Type B pancreatic cell (in vitro differentiated cells): Measurements from ENCODE around the gene DCDC1. TPM values are rescaled to one million over a fixed set of nuclear protein-coding genes. Genes with fewer than 3 reads are reported as not detected.

Source experiments
- DNase-seq: peaks from one replicate; pipeline ENCODE4 v3.0.0; 2021; ENCODE audit warnings: mixed read lengths; ENCODE audit not compliant: unreplicated experiment; ENCODE audit errors: extremely low spot score
- H3K27ac Mint-ChIP-seq: 2 replicates; pipeline ENCODE4 v1.8.0; 2021; ENCODE audit warnings: mild to moderate bottlenecking, mixed read lengths
- H3K27me3 Mint-ChIP-seq: 2 replicates; pipeline ENCODE4 v1.8.0; 2021; ENCODE audit warnings: mixed read lengths
- H3K36me3 Mint-ChIP-seq: 2 replicates; pipeline ENCODE4 v1.8.0; 2021; ENCODE audit warnings: mixed read lengths
- H3K4me1 Mint-ChIP-seq: one replicate; pipeline ENCODE4 v1.8.0; 2021; ENCODE audit warnings: mixed read lengths; ENCODE audit not compliant: unreplicated experiment
- H3K4me3 Mint-ChIP-seq: 2 replicates; pipeline ENCODE4 v1.8.0; 2021; ENCODE audit warnings: mild to moderate bottlenecking, mixed read lengths
- H3K9me3 Mint-ChIP-seq: 2 replicates; pipeline ENCODE4 v1.8.0; 2021; ENCODE audit warnings: mixed read lengths
- total RNA-seq: library from RNA; stranded (reverse); gene quantifications from 2 replicates; pipeline ENCODE4 v1.2.1, GENCODE V29; 2021; ENCODE audit warnings: low replicate concordance
- TF ChIP-seq, protein P1 (sequence below): fragments of 200-600 bp; sonication (generic); conservative IDR thresholded peaks from 2 replicates; pipeline ENCODE4 v1.5.0; 2021; ENCODE audit warnings: antibody characterized with exemption, mild to moderate bottlenecking

The DCDC1 gene
- total RNA-seq, 1 donor from 2014 or later, result 4.8 TPM

DNA sequence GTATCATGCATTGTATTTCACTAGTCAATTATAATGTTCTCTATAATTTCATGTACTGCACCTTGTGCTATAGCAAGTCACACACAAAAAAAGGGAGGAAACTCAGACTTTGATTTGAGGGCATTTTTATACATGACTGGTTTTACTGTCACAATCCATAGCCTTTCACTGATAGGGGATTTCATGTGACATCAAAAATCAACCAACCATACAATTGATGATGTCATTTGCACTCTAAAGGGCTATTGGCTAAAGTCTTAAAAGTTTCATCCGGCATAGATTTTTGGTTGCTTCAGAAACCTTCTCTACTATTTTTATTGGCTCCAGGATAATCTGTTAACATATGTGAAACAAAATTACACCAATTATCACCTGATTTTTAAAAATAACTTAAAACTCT, 237.8 kb downstream of the DCDC1 start:
- no peak for DNase-seq
- no peaks in the 10 kb centered on the region for H3K9me3 Mint-ChIP-seq
- H3K27ac Mint-ChIP-seq, result no peak overlapping the region
- TF ChIP-seq, protein P1, sequence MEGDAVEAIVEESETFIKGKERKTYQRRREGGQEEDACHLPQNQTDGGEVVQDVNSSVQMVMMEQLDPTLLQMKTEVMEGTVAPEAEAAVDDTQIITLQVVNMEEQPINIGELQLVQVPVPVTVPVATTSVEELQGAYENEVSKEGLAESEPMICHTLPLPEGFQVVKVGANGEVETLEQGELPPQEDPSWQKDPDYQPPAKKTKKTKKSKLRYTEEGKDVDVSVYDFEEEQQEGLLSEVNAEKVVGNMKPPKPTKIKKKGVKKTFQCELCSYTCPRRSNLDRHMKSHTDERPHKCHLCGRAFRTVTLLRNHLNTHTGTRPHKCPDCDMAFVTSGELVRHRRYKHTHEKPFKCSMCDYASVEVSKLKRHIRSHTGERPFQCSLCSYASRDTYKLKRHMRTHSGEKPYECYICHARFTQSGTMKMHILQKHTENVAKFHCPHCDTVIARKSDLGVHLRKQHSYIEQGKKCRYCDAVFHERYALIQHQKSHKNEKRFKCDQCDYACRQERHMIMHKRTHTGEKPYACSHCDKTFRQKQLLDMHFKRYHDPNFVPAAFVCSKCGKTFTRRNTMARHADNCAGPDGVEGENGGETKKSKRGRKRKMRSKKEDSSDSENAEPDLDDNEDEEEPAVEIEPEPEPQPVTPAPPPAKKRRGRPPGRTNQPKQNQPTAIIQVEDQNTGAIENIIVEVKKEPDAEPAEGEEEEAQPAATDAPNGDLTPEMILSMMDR, result no peak
- H3K4me1 Mint-ChIP-seq, result no peaks in the 10 kb centered on the region
- no peaks in the 10 kb centered on the region for H3K27me3 Mint-ChIP-seq
- H3K4me3 Mint-ChIP-seq, result no peak overlapping the region
- no peaks in the 10 kb centered on the region for H3K36me3 Mint-ChIP-seq

- TF ChIP-seq, protein P1, result no peak
- Mint-ChIP-seq H3K4me3 (no peak overlapping the region), H3K36me3 (no peaks in the 10 kb centered on the region), H3K4me1 (no peaks in the 10 kb centered on the region), H3K27ac (no peak overlapping the region), H3K9me3 (no peaks in the 10 kb centered on the region), H3K27me3 (no peaks in the 10 kb centered on the region)
- DNase-seq, result no peak
Observed at GRCh38 chr11:31127290-31127689, 242.2 kb downstream of the DCDC1 start.

- Mint-ChIP-seq H3K27ac (no peak overlapping the region), H3K36me3 (no peaks in the 10 kb centered on the region), H3K27me3 (no peaks in the 10 kb centered on the region), H3K4me3 (no peak overlapping the region), H3K4me1 (no peaks in the 10 kb centered on the region), H3K9me3 (no peaks in the 10 kb centered on the region)
- TF ChIP-seq, protein P1, result no peak
- no peak for DNase-seq
Observed at GRCh38 chr11:31120428-31120827, 249.1 kb downstream of the DCDC1 start.

DNA sequence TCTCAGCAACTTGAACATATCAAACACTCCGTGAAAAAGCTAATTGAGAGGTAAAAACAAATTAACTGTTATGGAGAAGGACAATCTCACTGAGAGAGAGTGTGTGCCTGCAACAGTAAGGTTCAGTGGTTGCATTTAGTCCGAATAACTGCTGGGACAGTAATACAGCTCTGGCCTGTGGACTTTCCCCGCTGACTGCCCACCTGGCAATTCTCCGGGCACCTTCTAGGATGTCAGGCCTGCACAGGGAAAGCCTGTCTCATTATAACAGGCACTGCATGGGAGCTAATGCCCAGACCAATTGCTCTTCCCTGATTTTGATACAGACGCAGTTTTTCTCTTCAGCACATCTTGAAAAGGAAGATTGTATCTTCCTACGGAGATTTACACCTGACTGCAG, 251.0 kb downstream of the DCDC1 start:
- H3K36me3 Mint-ChIP-seq, result no peaks in the 10 kb centered on the region
- H3K4me3 Mint-ChIP-seq, result no peak overlapping the region
- H3K4me1 Mint-ChIP-seq, result no peaks in the 10 kb centered on the region
- no peak overlapping the region for H3K27ac Mint-ChIP-seq
- DNase-seq, result no peak
- TF ChIP-seq, protein P1, result no peak
- H3K27me3 Mint-ChIP-seq, result no peaks in the 10 kb centered on the region
- no peaks in the 10 kb centered on the region for H3K9me3 Mint-ChIP-seq

GRCh38 chr11:31117038-31117437, 252.5 kb downstream of the DCDC1 start:
- H3K4me3 Mint-ChIP-seq, result no peak overlapping the region
- no peaks in the 10 kb centered on the region for H3K36me3 Mint-ChIP-seq
- no peaks in the 10 kb centered on the region for H3K9me3 Mint-ChIP-seq
- H3K4me1 Mint-ChIP-seq, result no peaks in the 10 kb centered on the region
- no peaks in the 10 kb centered on the region for H3K27me3 Mint-ChIP-seq
- TF ChIP-seq, protein P1, result no peak
- no peak for DNase-seq
- no peak overlapping the region for H3K27ac Mint-ChIP-seq

DNA sequence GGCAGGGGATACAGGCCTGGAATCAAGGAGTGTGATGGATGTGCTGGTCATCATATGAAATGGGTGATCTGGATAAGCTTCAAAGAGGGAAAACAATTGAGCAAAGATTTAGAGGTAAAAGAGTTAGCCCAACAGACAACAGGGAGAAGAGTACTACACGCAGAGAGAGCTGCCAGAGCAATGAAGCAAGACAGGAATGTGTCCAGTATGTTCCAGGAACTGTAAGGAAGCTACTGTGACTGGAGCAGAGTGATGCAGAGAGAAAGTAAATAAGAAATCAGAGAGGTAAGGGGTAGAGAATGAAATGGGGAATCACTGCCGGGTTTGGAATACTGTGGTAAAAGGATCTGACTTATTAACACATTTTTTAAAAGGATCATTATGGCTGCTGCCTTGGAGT, 255.1 kb downstream of the DCDC1 start:
- H3K27ac Mint-ChIP-seq, result no peak overlapping the region
- TF ChIP-seq, protein P1, result no peak
- H3K4me3 Mint-ChIP-seq, result no peak overlapping the region
- H3K27me3 Mint-ChIP-seq, result no peaks in the 10 kb centered on the region
- H3K4me1 Mint-ChIP-seq, result no peaks in the 10 kb centered on the region
- H3K9me3 Mint-ChIP-seq, result no peaks in the 10 kb centered on the region
- DNase-seq, result no peak
- H3K36me3 Mint-ChIP-seq, result no peaks in the 10 kb centered on the region
